Ascending aorta (tissue), 2 donors: Measurements from ENCODE around the gene ARAP2. TPM values are rescaled to one million over a fixed set of nuclear protein-coding genes. Genes with fewer than 3 reads are reported as not detected.

Experiments used
- DNase-seq, 2 donors: peaks; one replicate each; pipeline ENCODE4 v3.0.0-alpha.2; 2019; ENCODE audit warnings: low spot score in 2 of 2
- H3K27ac ChIP-seq, 2 donors: fragments of 200-600 bp; sonication (generic); one replicate each; pipeline ENCODE4 v1.5.1; 2016 to 2017; ENCODE audit warnings: mild to moderate bottlenecking in 1 of 2
- H3K27me3 ChIP-seq: fragments of 200-600 bp; sonication (generic); one replicate; pipeline ENCODE4 v1.5.1; 2017
- H3K36me3 ChIP-seq, 2 donors: fragments of 200-600 bp; sonication (generic); one replicate each; pipeline ENCODE4 v1.5.1; 2016
- H3K4me1 ChIP-seq, 2 donors: fragments of 200-600 bp; sonication (generic); one replicate each; pipeline ENCODE4 v1.5.1; 2016 to 2017; ENCODE audit warnings: mild to moderate bottlenecking in 1 of 2
- H3K4me3 ChIP-seq, 2 donors: fragments of 200-600 bp; sonication (generic); one replicate each; pipeline ENCODE4 v1.5.1; 2016 to 2017; ENCODE audit warnings: mild to moderate bottlenecking in 1 of 2
- H3K9me3 ChIP-seq, 2 donors: fragments of 200-600 bp; sonication (generic); one replicate each; pipeline ENCODE4 v1.5.1; 2016
- CTCF ChIP-seq, 3 experiments: fragments of 200-600 bp in 2 of 3; fragments of 450-650 bp in 1 of 3; sonication (generic) in 2 of 3; IDR thresholded peaks; one replicate each; pipeline ENCODE4 v1.5.1; 2016 to 2019; ENCODE audit warnings: antibody characterized with exemption in 3 of 3, mild to moderate bottlenecking in 1 of 3, moderate library complexity in 1 of 3
- intact Hi-C: fragments of 100-400 bp; cut with DNase I; formaldehyde crosslinking; loops from one replicate; pipeline ENCODE4 v1.15.1; 2023
- total RNA-seq: library from RNA; depleted of rRNA; stranded (reverse); fragments of >200 nt; gene quantifications from one replicate; pipeline ENCODE4 v1.1.0, GENCODE V29; 2016

The ARAP2 gene
- total RNA-seq, 1 donor from 2014 or later = 12.2 TPM

DNA sequence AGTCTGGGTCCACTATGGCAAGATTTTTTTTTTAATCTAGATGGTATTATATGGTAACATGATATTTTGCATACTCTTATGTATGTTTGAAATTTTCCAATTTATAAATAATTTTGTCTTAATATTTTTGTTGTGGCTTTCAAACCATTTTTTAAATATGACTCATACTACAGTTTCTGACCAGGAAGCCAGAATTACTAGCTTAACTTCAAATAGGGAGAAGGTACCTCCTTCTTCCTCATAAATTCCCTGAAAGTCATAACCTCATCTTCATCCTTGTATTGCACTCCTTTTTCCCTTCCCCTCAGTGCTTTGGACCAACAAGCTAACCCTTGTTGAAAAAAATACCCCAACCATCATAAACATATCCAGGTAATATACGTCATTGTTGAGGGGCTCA lies 21.6 kb downstream of the ARAP2 start:
- TF ChIP-seq CTCF (IDR thresholded peaks at IDR 0.05) = no peak
- no peak overlapping the region for H3K4me3 ChIP-seq
- no peaks in the 10 kb centered on the region for H3K9me3 ChIP-seq
- DNase-seq = no peak
- H3K4me1 ChIP-seq = no peaks in the 10 kb centered on the region
- H3K27ac ChIP-seq = no peak overlapping the region
- no peaks in the 10 kb centered on the region for H3K36me3 ChIP-seq
- intact Hi-C loops = no loop called here
- no peaks in the 10 kb centered on the region for H3K27me3 ChIP-seq

DNA sequence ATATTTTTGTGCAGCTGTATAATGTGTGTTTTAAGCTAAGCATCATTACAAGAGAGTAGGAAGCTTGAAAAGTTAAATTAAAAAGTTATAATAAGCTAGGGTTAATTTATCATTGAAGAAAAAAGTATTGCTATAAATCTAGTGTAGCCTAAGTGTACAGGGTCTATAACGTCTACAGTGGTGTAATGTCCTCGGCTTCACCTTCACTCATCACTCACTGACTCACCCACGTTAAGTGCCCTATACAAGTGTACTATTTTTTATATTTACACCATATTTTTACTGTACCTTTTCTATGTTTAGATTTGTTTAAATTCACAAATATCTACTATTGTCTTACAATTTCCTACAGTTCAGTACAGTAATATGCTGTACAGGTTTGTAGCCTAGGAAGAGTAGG lies 23.5 kb downstream of the ARAP2 start:
- intact Hi-C loops = no loop called here
- H3K9me3 ChIP-seq = no peaks in the 10 kb centered on the region
- no peaks in the 10 kb centered on the region for H3K36me3 ChIP-seq
- H3K27me3 ChIP-seq = no peaks in the 10 kb centered on the region
- no peak for DNase-seq
- no peak overlapping the region for H3K4me3 ChIP-seq
- H3K27ac ChIP-seq = no peak overlapping the region
- TF ChIP-seq CTCF (IDR thresholded peaks at IDR 0.05) = no peak
- H3K4me1 ChIP-seq = no peaks in the 10 kb centered on the region

DNA sequence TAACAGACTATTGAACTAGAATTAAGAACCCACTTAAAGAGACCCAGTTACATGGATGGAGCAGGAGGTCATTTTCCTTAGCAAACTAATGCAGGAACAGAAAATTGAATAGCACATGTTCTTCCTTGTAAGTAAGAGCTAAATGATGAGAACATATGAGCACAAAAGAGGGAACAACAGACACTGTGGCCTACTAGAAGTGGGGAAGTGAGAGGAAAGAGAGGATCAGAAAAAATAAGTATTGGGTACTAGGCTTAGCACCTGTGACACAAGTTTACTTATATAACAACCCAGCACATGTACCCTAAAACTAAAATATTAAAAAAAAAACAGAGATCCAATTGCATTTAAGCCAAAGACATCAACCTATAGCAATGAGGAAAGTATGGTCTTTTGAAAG lies 26.2 kb downstream of the ARAP2 start:
- intact Hi-C loops = no loop called here
- TF ChIP-seq CTCF (IDR thresholded peaks at IDR 0.05) = no peak
- no peak for DNase-seq
- Histone ChIP-seq H3K36me3 (no peaks in the 10 kb centered on the region), H3K4me1 (no peaks in the 10 kb centered on the region), H3K27ac (no peak overlapping the region), H3K4me3 (no peak overlapping the region), H3K9me3 (no peaks in the 10 kb centered on the region), H3K27me3 (no peaks in the 10 kb centered on the region)

GRCh38 chr4:36215627-36216026 lies 28.7 kb downstream of the ARAP2 start:
- no peak for TF ChIP-seq CTCF (IDR thresholded peaks at IDR 0.05)
- Histone ChIP-seq H3K27ac (no peak overlapping the region), H3K4me3 (no peak overlapping the region), H3K27me3 (no peaks in the 10 kb centered on the region), H3K4me1 (no peaks in the 10 kb centered on the region), H3K36me3 (no peaks in the 10 kb centered on the region), H3K9me3 (no peaks in the 10 kb centered on the region)
- no peak for DNase-seq
- intact Hi-C loops = no loop called here

DNA sequence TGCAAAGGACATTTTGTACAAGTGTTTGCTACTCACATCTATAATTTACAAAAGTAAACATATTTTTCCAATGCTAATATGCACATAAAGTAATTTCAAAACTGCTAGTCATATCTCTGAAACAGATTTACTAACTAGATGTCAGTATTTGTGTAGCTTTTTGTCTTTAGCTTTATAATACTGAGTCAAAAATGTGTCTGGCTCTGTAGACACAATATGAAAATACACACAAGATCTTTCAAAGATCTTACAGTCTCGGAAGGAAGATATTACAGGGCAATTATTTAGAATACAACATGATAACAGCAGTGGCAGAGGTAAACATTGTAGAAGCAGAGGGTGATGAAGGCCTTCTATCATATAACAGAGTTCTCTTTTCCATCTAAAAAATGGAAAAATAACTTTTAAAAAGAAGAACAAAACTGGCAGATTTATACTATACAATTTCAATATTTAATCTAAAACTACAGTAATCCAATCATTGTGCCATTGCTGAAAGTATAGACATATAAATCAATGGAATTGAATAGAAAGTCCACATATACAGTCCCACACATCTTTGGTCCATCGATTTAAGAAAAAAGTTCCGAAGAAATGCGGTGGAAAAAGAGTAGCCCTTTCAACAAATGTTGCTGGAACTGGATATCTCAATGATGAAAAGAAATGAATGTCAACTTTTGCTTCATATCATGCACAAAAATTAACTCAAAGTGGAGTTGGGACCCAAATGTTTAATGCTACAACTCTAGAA lies 29.4 kb downstream of the ARAP2 start:
- H3K27ac ChIP-seq = no peak overlapping the region
- TF ChIP-seq CTCF (IDR thresholded peaks at IDR 0.05) = no peak
- intact Hi-C loops = no loop called here
- no peaks in the 10 kb centered on the region for H3K9me3 ChIP-seq
- DNase-seq = no peak
- H3K4me1 ChIP-seq = no peaks in the 10 kb centered on the region
- no peaks in the 10 kb centered on the region for H3K36me3 ChIP-seq
- no peak overlapping the region for H3K4me3 ChIP-seq
- H3K27me3 ChIP-seq = no peaks in the 10 kb centered on the region

DNA sequence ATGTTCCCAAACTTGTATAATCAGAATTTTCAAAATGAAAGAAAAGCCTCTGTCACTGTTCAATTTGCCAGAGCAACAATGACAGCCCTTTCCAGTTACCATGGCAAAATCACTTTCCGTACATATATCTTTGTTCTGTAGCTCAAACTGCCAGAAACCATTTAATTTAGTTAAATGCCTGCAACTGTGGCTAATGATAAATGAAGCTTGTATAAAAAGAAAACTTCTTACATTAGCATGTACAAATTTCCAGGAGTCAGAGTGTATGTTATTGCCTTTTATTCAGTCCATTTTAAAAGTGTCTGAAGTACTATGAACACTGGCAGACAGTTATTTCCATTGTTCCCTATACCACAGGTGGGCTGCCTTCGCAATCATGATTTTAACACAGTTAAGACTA lies 30.3 kb downstream of the ARAP2 start:
- no peaks in the 10 kb centered on the region for H3K9me3 ChIP-seq
- DNase-seq = no peak
- no peak for TF ChIP-seq CTCF (IDR thresholded peaks at IDR 0.05)
- H3K27ac ChIP-seq = no peak overlapping the region
- H3K4me1 ChIP-seq = no peaks in the 10 kb centered on the region
- H3K36me3 ChIP-seq = no peaks in the 10 kb centered on the region
- intact Hi-C loops = no loop called here
- no peak overlapping the region for H3K4me3 ChIP-seq
- H3K27me3 ChIP-seq = no peaks in the 10 kb centered on the region
